Raji (cell line): ENCODE data around the gene NDUFA13.

Experiments
- POLR2A ChIP-seq: IDR thresholded peaks from 2 replicates; pipeline ENCODE4 v1.6.1; 2011; ENCODE audit warnings: low read depth, low read length, control low read depth; ENCODE audit not compliant: insufficient read depth

Gene NDUFA13

GRCh38 chr19:19520989-19521388 lies 5.0 kb downstream of the NDUFA13 start:
- no peak for TF ChIP-seq POLR2A

DNA sequence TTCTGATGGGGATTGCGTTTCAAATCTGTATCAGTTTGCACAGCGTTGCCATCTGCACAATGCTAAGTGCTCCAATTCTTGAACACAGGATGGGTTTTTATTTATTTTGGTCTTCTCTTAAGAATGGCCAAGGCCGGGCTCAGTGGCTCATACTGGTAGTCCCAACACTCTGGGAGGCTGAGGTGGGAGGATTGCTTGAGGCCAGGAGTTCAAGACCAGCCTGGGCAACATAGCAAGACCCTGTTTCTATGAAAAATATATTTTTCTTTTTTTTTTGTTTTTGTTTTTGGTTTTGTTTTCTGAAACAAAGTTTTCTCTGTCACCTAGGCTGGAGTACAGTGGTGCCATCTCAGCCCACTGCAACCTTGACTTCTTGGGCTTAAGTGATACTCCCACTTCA lies 7.2 kb downstream of the NDUFA13 start:
- no peak for TF ChIP-seq POLR2A

DNA sequence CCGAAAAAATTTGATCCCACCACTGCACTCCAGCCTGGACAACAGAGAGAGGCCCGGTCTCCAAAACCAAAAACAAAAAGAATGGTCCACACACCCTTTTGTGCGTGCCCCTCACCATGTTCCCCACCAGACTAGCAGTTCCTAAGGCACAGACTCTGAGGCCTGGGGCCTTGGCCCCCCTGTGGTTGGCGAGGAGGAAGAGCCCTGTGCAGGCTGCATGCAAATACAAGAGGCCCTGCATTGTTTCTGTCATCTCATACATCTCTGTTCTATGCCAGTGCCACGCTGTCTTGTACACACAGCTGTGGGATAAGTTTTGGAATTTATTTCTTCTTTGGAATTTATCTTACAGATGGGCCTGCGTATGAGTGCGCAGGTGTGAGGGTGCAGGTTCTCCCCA lies 8.0 kb downstream of the NDUFA13 start:
- no peak for TF ChIP-seq POLR2A

- no peak for TF ChIP-seq POLR2A
Observed at GRCh38 chr19:19525611-19526380, 9.8 kb downstream of the NDUFA13 start.

- no peak for TF ChIP-seq POLR2A
Observed at GRCh38 chr19:19526581-19527370, 10.8 kb downstream of the NDUFA13 start.

DNA sequence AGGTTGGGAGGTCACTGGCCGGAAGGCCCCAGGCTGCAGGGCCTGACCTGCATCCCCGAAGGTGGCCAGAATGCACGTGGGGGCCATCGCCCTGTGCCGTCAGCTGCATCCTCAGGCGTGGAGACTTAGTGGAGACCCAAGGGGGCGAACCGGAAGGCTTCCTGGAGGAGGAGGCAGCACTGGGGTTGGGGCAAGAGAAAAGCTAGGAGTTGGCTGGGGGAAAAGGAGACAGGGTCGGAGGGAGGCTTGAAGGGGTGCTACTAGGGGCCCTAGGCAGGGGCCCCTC lies 11.3 kb downstream of the NDUFA13 start:
- no peak for TF ChIP-seq POLR2A

- no peak for TF ChIP-seq POLR2A
Observed at GRCh38 chr19:19527674-19528625, 11.9 kb downstream of the NDUFA13 start.

GRCh38 chr19:19528721-19529490 lies 12.9 kb downstream of the NDUFA13 start, which contains the start of gene YJEFN3:
TSS of gene YJEFN3 (plus strand) at chr19:19528911. CDS start at chr19:19528933, 22 bp downstream.
- TF ChIP-seq POLR2A = no peak

- no peak for TF ChIP-seq POLR2A
Observed at GRCh38 chr19:19529783-19530422, 13.9 kb downstream of the NDUFA13 start.

- TF ChIP-seq POLR2A = no peak
Observed at GRCh38 chr19:19530423-19530804, 14.4 kb downstream of the NDUFA13 start.

- TF ChIP-seq POLR2A = no peak
Observed at GRCh38 chr19:19530889-19531288, 14.9 kb downstream of the NDUFA13 start.

DNA sequence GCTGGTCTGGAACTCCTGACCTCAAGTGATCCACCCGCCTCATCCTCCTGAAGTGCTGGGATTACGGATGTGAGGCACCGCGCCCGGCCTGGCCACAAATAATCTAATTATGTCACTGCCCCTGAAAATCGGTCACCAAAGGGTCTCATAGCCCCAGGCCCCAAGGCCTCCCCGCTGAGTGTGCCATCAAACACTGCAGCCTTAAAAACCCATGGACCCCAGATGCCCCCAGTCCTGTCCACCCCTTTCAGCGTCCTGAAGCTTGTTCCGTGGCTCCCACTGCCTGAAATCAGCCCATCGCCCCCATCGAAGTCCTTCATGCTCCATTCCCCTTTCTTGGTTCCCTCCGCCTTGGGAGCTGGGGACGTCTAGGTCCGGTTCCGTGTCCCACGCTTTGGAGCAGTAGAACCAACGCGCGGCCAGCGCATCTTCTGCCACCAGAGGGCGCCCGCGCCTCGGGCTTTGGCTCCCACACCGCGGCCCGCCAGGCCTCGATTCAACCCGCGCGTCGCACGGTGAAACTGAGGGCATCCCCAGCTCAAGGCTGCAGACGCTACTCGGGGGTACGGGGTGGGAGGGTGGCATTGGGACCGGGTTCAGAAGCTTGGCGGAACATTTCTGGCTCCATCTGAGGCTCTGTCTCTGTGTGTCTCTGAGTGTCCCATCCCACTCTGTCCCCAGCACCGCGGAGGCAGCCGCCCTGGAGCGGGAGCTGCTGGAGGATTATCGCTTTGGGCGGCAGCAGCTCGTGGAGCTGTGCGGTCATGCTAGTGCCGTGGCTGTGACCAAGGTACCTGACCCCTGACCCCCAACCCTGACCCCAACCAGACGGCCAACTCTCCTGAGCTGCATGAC lies 16.2 kb downstream of the NDUFA13 start:
- no peak for TF ChIP-seq POLR2A
